Effector CD4-positive, alpha-beta T cell (primary cell): ENCODE data around the gene OLFM2.
"Not testable (repeated sequence)": the region's sequence is repeated elsewhere in the genome, so short reads cannot be mapped to it uniquely, and the experiment has no call there.

Source experiments
- DNase-seq: peaks from one replicate; pipeline ENCODE4 v3.0.0-alpha.2; 2020

Gene OLFM2

DNA sequence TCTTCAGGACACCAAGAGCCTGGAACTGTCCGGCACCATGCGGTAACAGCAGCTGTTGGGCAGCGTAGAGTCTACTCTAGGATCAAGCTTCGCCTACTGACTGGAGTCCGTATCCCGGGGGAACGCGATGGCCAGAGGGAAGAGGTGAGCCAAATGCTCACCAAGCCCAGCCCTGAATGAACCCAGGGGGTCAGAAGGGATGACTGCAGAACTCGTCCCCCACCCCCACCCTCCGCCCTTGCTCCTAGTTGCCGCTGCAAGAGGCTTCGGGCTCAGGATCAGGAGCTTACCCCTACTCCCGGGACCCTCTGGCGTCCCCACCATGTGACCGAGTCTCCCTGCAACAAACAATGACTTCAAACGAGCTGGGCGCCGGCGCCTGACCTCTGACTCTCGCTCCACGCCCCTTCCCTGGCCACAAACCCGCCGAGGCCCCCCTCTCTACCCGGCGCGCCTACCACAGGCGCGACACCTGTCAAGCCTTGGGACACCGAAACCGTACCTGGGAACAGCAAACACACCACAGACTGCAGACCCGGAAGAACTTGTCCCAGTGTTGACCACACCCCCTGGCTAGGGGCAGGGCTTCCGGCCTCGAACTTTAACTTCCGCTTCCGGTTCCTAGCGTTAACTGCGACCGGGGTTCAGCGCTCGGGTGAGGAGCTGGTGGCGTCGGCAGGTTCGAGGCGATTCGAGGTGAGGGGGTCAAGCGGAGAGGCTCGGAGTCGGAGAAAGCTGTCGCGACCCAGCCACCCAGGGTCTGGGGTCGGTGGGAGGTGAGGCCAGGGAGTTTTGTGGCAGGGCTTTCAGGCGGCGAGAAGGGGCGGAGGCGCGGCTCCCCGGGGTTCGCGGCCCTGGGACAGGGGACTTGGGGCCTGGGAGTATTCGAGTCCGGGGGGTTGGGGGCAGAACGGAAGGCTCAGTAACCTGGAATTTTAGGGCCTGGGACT is 108.8 kb downstream of the OLFM2 start, which contains the start of gene UBL5:
UBL5 (plus strand) TSS at position 630 of the 950 bp plus-strand sequence. CDS start 420 bp downstream, outside the sequence.
- DNase-seq = peak; percentile 85

DNA sequence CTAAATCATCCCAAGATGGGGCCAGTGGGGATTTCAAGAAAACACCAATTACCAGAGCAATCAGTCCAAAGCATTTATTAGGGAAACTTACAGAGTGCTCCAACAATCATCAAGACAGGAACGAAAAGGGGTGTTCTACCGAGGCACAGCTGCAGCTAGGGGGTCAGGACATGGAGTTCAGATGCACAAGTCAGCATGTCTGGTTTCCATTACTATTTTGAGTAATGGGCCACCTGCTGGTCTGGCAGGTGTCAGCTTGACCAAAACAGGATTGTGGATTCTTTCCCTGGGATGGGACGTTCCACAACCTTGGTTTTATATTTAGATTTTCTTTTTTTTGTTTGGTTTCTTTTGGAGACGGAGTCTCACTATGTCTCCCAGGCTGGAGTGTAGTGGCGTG is 112.5 kb downstream of the OLFM2 start:
- no peak for DNase-seq

DNA sequence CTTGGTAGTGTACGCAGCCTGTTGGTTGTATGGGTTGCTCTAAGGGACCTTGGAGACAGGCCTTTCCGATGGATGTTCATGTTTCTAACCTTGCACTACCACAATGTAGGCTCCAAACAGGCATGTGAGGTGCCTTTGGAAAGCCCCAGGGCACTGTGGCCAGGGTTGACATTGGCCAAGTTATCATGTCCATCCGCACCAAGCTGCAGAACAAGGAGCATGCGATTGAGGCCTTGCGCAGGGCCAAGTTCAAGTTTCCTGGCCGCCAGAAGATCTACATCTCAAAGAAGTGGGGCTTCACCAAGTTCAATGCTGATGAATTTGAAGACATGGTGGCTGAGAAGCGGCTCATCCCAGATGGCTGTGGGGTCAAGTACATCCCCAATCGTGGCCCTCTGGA is 116.3 kb downstream of the OLFM2 start:
- not testable (repeated sequence) for DNase-seq

DNA sequence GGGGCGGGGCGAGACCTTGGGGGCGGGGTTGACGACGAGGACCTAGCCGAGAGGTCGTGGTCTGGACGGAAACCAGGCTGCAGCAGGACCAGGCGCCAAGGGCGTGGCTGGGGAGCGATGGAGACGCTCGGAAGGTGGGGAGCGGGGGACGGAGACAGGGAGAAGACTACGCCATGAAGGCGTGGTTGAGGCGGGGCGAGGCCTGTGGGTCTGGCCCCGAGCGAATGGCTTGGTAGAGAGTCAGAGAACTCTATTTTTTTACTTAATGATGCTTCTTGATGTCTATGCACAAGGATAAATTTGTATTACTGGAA is 116.8 kb downstream of the OLFM2 start:
- no peak for DNase-seq

DNA sequence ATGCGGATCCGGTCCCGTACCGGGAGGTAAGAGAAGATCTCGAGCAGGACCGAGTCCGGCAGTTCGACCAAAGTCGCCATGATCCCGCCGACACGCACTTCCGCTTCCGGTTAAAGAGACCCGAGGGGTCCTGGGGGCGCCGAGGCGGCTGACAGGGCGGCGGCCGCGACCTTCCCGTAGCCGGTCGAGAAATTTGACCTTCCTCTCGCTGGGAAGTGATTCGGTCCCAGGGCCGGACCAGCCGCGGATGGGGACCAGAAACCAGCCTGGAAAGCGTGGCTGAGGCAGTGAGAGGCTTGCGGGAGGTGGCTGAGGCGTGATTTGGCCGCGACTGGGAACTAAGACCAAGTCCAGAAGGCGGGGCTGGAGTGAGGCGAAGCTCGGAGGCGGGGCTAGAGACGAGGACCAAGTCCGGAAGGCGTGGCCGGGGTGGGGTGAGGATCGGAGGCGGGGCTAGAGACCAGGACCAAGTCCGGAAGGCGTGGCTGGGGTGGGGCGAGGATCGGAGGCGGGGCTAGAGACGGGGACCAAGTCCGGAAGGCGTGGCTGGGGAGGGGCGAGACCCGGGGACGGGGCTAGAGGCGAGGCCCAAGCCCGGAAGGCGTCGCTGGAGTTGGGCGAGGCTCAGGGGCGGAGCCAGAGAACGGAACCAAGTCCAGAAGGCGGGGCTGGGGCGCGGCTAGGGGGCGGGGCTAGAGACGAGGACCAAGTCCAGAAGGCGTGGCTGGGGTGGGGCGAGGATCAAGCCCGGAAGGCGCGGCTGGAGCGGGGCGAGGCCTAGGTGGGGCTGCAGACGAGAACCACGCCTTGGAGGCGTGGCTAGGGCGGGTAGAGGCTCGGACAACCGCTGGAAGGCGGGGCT is 117.3 kb downstream of the OLFM2 start, which contains the start of gene FBXL12:
FBXL12 (minus strand) TSS at position 346 of the 862 bp plus-strand sequence; CDS start at position 80, 266 bp downstream.
- peak; percentile 100 for DNase-seq

DNA sequence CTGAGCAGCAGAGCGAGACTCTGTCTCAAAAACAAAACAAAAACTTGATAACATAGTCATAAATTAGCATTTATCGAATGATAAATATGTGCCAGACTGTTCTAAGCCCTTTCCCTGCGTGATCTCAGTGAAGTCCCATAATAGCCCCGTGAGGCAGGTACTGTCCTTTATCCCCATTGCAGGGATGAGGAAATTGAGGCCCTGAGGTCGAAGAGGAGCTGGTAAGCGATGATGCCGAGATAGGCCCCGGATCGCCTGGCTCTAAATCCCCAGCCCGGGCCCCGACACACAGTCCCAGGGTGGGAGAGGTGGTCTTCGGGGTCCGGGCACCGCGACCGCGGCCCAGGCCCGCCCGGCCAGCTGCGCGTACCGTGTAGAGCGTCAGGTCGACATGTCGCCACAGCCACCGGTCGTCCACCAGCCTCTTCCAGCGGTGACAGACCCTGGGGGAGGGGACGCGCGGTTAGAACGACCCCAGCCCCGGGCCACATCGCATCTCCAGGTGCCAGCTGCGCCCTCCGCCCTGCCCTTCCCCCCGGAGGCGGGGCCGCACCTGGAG is 118.1 kb downstream of the OLFM2 start:
- DNase-seq = no peak

DNA sequence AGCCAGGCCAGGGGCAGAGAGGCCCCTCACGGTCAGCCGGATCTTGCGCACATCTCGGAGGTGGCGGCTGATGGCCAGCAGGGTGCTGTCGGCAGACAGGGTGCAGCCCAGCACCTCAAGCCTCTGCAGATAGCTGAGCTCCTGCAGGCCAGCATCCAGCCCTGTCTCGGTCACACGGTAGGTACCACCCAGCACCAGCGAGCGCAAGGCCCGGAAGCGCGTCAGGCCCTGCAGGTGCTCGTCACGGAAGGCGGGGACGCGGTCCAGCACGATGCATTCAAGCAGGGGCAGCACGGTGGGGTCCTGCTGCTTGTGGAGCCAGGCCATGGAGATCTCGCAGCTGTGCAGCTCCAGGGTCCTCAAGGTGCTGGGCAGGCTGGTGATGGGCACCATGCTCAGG is 125.2 kb downstream of the OLFM2 start:
- no peak for DNase-seq

DNA sequence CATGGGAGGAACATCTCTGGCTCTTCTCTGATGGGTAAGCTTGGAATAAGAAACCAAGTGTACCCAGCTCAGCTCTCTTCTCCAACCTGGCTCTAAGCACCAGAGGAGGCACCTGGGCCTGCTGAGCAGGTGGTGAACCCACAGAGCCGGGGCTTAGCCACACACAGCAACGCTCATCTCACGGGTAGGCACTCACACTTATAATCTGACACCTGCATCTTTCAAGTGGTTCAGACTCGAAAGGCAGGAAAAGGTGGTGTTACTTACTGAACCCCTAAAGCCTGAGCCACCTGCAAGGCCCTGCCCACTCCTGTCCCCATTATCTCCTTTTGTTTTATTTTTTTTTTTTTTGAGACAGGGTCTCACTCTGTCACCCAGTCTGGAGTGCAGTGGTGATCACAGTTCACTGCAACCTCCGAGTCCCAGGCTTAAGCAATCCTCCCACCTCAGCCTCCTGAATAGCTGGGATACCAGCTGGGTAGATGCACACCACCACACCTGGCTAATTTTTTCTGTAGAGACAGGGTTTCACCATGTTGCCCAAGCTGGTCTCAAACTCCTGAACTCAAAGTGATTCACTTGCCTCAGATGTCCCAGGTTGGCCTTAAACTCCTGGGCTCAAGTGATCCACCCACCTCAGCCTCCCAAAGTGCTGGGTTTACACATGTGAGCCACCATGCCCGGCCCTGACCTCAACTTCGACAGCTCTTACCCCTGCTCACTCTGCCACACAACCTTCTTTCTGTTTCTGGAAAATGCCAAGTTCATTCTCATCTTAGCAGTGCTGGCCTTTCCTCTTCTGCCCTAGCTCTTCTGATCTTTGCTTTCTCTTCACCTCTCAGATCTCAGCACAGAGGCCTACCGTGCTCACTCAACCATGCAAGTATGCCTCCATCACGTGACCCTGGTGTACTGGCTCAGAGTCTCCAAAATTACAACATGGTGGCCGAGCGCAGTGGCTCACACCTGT is 127.2 kb downstream of the OLFM2 start:
- no peak for DNase-seq

DNA sequence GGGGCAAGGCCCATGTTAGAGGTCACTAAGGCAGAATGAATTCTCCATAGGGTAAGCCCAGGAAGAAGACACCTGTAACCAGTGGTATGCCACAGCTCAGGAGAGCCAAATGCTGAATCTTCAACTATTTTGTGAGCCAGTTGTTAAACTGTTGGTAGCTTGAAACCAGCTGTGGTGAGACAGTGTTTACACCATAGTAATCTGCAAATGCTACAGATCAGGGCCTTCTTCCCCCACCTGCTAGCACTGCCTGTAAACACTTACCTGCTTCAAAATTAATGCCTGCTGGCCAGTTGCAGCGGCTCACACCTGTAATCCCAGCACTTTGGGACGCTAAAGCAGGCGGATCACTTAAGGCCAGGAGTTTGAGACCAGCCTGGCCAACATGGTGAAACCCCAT is 129.5 kb downstream of the OLFM2 start:
- no peak for DNase-seq
